GM23248 (cell line): ENCODE results near the gene MCF2L.

Experiments
- EZH2 ChIP-seq: fragments of 200-600 bp; sonication (generic); IDR thresholded peaks from 2 replicates; pipeline ENCODE4 v1.6.1; 2018; ENCODE audit warnings: antibody characterized with exemption, mild to moderate bottlenecking; ENCODE audit not compliant: insufficient read depth, poor library complexity, severe bottlenecking
- EZH2phosphoT487 ChIP-seq: fragments of 200-600 bp; sonication (generic); IDR thresholded peaks from 2 replicates; pipeline ENCODE4 v1.6.1; 2018; ENCODE audit warnings: antibody characterized with exemption, moderate library complexity, mild to moderate bottlenecking, low read depth; ENCODE audit not compliant: insufficient read depth

GRCh38 chr13:113064534-113065405 is 95.8 kb downstream of the MCF2L start:
- TF ChIP-seq EZH2 (no peak), EZH2phosphoT487 (no peak)
